ENCODE data around the gene SH3PXD2A.

SH3PXD2A gene

DNA sequence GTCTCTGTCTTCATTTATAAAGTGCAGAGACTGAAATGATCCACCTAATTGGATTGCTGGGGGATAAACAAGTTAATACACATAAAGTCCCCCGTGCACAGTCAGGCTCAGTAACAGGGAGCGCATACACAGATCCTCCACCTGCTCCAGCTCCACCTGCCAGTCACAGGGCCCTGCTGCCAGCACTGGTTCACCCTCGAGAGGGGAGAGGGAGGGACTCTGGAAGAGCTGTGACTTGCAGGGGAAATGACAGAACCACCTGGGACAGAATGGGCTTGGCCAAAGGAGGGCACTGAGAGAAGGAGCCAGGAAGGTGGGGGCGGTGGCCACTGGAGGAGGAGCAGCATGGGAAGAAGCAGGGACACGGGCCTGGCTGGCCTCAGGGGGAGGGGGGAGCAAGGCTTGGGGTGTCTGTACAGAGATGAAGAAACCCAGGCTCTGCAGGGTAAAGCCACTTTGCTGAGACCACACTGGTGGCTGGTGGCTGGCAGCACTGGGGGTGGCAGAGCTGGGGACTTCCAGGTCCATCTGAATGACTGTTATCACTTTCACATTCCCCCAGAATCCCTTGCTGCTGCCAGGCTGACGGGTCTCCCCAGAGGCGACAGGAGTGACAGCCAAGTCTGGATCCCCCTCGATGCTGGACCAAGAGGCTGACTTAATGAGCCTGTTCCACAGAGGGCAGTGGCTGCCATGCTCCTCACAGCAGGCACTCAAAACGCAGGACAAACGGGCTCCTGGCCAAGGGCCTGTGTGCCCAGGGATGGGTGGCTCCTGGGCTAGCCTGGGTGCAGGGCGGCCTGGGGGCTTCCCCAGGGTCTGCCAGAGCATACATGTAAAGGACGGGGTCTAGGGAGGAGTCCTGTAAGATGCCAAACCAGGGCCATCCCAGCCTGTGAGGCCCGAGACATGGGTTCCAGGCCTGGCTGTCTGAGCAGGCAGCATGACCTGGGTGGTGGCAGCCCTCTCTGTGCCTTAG, 151.1 kb downstream of the SH3PXD2A start:
- DNase-seq (ENCODE audit: low spot score), result no peak

DNA sequence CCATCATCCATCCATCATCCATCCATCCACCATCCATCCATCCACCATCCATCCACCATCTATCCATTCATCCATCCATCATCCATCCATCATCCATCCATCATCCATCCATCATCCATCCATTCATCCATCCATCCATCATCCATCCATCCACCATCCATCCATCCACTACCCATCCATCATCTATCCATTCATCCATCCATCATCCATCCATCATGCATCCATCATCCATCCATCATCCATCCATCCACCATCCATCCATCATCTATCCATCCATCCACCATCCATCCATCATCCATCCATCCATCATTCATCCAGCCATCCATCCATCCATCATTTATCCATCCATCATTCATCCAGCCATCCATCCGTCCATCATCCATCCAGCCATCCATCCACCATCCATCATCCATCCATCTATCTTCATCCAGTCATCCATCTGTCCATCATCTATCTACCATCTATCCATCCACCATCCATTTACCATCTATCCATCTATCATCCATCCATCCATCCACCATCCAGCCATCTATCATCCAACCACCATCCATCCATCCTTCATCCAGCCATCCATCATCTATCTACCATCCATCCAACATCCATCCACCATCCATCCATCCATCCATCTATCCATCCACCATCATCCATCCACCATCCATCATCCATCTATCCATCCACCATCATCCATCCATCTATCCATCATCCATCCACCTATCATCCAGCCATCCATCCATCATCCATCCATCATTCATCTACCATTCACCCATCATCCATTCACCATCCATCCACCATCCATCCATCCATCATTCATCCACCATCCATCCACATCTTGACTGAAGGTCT, 153.8 kb downstream of the SH3PXD2A start:
- DNase-seq (ENCODE audit: low spot score), result no peak

DNA sequence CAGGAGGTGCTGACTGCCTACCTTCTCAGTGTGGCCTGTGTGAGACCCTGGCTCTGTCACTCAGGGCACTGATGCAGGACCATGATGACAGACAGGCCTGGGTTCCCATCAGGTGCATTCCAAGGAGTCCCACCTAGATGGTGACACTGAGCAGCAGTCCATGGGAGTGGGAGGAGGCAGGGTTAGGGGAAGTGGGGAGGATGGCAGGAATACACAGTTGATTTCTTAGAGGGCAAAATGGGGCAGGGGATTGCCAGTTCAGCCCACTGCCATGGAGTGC, 155.0 kb downstream of the SH3PXD2A start:
- DNase-seq (ENCODE audit: low spot score), result no peak

- DNase-seq (ENCODE audit: low spot score), result peak; percentile 85
Observed at GRCh38 chr10:103699611-103700435, 155.6 kb downstream of the SH3PXD2A start.

DNA sequence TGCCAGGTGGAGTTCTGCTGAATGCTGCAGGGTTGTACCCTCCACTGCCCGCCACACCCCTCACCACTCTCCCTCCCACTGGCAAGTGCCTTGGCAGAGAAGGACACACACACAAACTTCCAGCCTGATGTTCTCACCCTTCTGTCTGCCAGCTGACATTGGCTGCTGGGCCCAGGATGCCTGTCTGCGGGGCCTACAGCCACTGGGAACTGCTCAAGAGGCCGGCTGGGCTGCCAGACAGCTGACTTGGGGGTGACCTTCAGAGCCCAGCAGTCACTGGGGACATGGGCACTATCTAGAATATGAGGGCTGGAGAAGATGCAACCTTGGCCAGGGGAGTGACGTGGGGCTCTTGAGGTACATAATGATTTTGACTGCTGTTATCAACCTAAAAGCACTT, 157.1 kb downstream of the SH3PXD2A start:
- DNase-seq (ENCODE audit: low spot score), result no peak

DNA sequence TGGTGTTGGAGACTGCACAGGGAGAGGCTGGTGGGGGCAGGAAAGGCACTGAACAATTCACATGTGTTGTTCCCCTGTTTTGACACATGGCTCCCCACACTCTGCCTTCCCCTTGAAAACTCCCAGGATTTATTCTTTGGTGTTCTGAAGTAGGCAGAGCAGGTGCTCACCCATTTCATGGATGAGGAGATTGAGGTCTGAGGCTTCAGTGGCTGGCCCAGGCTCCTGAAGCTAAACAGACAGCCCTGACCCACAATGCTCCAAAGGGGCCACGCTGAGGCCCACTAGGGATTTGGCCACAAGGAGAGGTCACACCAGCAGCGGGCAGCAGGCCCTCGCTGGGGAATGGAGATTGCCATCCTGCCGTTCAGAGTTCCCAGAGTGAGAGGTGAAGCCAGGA, 157.6 kb downstream of the SH3PXD2A start:
- DNase-seq (ENCODE audit: low spot score), result no peak

DNA sequence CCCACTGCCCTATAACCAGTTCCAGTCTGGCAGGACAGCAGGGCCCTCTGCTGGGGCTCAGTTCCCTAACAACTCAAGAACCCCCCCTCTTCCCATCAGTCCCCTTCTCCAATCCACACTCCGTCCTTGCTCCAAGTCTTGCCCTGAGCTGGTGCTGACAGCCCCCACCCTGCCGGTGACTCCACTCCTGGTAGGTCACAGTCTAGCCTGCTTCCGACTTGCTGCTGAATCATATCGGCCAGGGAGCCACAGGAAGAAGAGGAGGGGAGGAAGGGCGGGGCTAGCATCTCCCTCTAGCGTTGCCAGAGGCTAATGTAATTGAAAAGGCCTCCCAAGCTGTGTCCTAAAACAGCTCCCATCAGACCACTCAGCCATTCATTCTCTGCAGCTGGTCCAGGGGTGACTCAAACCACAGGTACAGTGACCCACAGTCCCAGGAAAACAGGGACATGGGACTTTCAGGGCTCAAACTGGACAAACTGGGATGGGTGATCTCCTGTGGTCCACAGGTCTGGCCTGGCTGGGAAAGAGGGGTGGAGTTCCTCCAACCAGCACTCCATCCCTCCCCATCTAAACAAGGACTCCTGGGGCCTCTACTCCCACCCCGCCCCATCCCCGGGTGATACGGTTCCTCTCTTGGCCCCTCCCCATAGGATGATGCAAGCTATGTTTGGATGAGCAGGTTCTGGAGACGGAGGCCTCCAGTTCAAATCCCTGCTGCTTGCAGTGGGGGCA, 158.8 kb downstream of the SH3PXD2A start:
- DNase-seq (ENCODE audit: low spot score), result peak; percentile 67

DNA sequence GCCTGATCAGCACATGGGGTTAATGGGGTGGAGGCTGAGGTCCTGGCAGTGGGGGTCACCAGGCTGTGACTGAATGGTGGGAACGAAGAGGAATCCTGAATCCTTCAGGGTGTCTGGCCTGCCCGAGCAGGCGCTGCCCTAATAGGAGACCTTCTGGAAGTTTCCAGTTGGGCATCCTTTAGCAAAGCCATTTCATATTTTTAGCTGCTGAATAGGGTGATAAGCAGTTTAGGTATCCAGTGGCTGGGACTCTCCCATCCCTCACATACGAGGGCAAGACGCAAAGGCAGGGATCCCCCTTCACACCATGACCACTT, 159.3 kb downstream of the SH3PXD2A start:
- DNase-seq (ENCODE audit: low spot score), result no peak

- DNase-seq (ENCODE audit: low spot score), result no peak
Observed at GRCh38 chr10:103695584-103696005, 159.8 kb downstream of the SH3PXD2A start.

GRCh38 chr10:103693812-103694205, 161.6 kb downstream of the SH3PXD2A start:
- DNase-seq (ENCODE audit: low spot score), result no peak

GRCh38 chr10:103692952-103693811, 162.2 kb downstream of the SH3PXD2A start:
- DNase-seq (ENCODE audit: low spot score), result no peak

GRCh38 chr10:103692436-103692951, 162.9 kb downstream of the SH3PXD2A start:
- no peak for DNase-seq (ENCODE audit: low spot score)

DNA sequence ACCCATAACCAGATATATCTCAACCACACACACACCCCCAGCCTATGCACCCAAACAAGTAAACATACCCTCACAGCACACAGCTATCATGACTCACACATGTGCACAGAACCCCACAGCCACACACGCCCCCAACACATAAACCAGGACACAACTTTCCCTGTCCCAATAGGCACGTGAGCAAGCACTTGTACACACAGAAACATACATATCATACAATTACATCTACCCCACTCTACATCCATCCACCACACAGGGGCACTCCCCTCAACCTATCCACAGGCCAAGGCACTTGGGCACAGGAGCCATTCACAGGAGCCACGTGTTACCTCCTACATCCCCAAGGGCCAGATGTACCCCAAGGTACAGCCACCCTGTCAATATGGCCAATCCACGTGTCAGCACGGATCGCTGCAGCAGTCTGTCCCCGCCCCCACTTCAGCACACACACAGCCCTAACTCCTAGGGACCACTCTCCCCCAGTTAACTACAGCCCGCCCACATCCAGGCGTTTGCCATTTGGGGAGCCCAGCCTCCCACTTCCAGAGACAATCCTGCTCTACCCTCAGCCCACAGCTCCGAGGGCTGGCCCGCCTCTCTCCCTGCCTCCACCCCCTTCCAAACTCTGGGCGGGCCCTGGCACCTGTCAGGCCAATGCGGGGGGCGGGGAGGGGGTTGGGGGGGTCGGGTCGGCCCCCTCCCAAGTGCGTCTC, 163.5 kb downstream of the SH3PXD2A start:
- DNase-seq (ENCODE audit: low spot score), result no peak

GRCh38 chr10:103691267-103691666, 164.1 kb downstream of the SH3PXD2A start:
- no peak for DNase-seq (ENCODE audit: low spot score)

DNA sequence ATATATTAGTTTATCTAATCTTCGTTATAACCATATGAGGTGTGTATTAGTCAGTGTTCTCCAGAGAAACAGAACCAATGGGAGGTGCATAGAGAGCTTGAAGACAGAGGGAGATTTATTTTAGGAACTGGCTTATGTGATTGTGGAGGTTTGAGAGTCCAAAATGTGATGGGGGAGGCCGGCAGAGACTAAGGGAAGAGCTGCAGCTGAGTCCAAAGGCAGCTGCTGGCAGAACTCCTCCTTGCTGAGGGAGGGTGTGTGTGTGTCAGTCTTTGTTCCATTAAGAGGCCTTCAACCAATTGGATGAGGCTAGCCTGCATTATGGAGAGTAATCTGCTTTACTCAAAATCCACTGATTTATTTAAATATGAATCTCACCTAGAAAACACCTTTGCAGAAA, 165.1 kb downstream of the SH3PXD2A start:
- DNase-seq (ENCODE audit: low spot score), result peak; percentile 87

GRCh38 chr10:103688491-103688890, 166.9 kb downstream of the SH3PXD2A start:
- DNase-seq (ENCODE audit: low spot score), result no peak

DNA sequence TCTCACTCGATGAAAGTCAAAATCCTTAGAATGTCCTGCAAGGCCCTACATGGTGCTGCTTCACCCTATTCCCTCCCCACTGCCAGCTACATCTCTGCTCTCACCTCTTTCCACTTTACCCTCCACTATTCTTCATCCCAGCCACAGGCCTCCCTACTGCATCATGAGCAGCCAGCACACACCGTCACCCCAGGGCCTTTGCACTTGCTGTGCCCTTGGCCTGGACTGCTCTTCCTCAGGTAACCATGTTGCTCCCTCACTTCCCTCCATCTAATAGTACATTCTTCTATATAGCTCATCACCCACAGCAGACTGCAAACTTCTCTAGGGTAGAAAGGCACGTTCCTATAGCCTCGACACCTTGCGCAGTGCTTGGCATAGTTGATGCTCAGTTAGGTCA, 167.7 kb downstream of the SH3PXD2A start:
- DNase-seq (ENCODE audit: low spot score), result no peak

- DNase-seq (ENCODE audit: low spot score), result no peak
Observed at GRCh38 chr10:103687172-103687571, 168.2 kb downstream of the SH3PXD2A start.

- peak; percentile 84 for DNase-seq (ENCODE audit: low spot score)
Observed at GRCh38 chr10:103685880-103686669, 169.3 kb downstream of the SH3PXD2A start.
